HUDEP-2 (cell line): ENCODE data around the gene RASL10A.
A peak's percentile ranks its signal among the peaks of the same experiment; 100 is the strongest.

Source experiments
- DNase-seq, 76 experiments: peaks; one replicate each; lab custom pipeline; 2025; ENCODE audit not compliant: unreplicated experiment in 76 of 76; lab: John Stamatoyannopoulos, UW

The RASL10A gene

DNA sequence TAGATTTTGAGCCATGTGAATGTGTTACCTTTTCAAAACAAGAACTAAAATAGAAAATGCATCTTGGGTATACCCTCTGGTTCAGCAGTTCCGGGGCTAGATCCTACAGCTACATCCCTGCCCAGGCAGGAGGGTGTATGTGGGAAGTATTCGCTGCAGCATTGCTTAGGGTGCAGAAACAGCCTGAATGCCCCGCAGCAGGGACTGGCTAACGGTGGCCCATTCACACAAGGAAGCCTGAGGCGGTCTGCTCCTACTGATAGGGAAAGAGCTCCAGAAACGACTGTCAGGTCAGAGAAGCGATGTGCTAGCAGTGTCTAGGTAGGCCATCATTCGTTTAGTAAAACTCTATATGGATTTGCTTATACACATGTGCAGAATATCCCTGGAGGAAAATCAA is 9.9 kb upstream of the RASL10A start:
- DNase-seq, result no peak

DNA sequence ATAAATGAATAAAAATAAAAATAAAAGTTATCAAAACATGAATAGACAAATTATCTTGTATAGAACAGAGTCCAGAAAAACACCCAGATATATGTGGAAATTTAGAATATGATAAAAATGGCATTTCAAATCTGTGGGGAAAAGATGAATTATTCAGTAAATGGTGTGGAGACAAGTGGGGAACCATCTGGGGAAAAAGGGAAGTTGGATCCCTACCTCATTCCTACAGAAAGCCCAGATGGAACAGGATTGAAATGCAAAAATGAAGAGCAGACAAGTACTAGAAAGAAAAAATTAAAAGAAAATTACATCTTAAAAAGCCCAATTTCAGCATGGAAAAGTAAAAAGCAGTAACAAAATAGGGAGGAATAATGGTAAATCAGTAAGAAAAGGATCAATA is 8.1 kb upstream of the RASL10A start:
- no peak for DNase-seq

DNA sequence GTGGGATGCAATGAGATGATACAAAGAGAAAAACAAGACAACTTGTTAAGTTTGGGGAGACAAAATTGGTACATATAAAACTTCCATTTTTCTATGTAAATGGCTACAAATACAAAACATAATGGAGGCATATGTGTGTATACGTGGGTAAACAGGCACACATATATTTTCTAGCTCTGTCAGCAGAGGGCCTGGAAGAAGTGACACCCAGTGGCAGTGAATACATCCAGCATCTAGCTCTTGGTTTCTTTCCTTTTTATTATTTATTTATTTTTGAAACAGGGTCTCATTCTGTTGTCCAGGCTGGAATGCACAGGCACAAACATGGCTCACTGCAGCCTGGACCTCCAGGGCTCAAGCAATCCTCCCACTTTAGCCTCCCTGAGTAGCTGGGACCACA is 5.0 kb upstream of the RASL10A start:
- peak in 6 of 76 experiments; percentile 7 to 37 (median 20) for DNase-seq

DNA sequence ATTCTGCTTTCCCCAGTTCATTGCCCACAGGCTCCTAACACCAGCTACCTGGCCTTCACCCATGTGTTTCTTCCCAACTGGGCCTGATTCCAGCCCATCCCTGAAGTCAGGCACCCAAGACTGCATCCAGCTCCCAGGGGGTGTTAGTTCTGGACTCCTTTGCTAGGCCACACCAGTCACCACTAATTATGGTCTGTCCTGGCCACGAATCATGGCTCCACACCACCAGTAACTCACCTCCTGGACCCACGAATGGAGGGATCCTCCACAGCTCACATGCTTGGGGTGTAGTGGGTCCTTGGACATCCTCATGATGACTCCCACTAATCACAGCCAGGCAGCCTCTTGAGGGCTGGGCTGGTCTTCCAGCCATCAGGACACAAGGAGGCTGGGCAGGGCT is 3.6 kb upstream of the RASL10A start:
- no peak for DNase-seq

DNA sequence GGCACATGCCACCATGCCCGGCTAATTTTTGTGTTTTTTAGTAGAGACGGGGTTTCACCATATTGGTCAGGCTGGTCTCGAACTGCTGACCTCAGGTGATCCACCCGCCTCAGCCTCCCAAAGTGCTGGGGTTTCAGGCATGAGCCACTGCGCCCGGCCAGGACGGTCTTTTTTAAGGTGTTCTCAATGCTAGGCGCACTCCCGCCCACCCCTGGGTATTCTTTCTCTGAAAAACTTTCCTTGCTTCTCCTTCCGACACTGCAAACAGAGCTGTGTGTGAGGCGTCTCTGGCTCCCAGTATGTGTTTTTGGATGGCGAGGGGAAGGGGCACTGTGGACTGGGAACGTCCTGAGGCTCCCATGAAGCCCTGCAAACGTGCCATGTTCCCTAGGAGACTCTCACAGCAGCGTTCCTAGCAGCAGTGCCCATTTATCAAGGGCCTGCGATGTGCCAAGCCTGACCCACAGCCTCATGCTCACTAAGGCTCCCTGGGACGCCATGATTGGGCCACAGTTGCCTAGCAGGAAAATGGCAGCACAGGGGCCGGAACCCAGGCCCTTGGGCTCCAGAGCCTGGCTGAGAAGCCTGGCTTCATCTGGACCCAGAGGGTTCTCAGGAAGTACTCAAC is 2.4 kb upstream of the RASL10A start:
- DNase-seq, result no peak

DNA sequence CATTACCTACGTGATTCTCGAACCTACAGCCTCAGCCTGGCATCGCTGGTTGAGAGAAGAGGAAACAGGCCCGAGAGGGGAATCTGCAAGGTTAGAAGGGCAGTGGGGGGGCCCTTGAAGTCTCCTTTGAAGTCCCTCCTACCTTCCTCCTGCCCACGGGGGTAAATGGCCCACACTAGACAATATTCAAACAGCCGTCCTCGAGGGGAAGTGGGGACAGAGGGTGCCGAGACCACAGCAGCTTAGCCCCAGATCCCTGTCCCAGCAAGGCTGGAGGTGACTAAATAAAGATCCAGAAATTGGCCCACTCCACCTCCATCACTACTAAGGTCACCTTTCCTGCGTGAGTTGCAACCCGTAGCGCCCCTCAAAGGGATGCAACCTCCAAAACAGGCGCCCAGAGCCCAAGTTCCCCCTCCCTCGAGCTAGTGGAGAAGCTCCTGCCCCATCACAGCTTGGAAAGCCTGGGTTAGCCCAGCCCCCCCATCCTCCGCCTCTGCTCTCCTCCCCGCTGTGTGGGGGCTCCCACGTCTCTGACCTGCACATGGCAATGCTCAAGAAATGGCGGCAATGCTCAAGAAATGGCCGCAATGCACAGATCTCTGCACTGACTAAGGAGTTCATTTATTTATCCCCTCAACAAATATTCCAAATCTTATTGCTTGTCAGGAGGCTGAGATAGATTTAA is 788 bp upstream of the RASL10A start:
- no peak for DNase-seq

DNA sequence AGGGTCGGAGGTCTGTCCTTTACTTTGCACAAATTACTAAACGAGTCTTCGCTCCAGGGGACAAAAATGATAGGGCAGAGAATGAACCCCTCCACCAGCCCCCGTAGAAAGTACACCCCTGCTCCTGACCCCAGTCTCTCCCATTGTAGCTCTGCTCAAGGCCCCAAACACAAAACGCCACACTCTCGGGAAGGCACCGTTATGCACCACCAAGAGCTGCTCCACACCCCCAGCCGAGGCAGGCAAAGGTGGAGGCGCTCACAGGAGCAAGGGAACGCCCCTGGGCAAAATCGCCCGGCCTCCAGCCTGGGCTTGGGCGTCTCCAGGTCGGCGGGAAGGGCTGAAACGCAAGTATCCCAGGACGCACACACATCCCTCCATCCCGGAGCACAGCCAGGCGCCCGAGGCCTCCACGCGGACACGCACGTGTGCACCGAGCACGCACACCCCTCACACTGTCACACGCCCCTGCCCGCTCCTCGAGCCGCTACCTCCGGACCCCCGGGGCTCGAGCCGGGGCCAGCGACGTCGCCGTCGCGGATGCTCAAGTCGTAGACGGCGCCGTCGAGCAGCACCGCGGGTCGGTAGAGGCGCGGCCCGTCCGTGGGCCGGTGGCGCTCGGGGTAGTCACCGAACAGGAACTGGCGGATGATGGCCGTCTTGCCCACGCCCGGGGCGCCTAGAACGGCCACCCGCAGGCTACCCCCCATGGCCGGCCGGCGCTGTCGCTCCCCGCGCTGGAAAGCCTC is 786 bp downstream of the RASL10A start:
- DNase-seq, result peak in 6 of 76 experiments; percentile 9 to 20 (median 16)

- DNase-seq, result no peak
These were observed 1.7 kb downstream of the RASL10A start for GRCh38 chr22:29313576-29314466.

- peak in 69 of 76 experiments; percentile 13 to 81 (median 61) for DNase-seq
These were observed 2.3 kb downstream of the RASL10A start for GRCh38 chr22:29313126-29313575.

DNA sequence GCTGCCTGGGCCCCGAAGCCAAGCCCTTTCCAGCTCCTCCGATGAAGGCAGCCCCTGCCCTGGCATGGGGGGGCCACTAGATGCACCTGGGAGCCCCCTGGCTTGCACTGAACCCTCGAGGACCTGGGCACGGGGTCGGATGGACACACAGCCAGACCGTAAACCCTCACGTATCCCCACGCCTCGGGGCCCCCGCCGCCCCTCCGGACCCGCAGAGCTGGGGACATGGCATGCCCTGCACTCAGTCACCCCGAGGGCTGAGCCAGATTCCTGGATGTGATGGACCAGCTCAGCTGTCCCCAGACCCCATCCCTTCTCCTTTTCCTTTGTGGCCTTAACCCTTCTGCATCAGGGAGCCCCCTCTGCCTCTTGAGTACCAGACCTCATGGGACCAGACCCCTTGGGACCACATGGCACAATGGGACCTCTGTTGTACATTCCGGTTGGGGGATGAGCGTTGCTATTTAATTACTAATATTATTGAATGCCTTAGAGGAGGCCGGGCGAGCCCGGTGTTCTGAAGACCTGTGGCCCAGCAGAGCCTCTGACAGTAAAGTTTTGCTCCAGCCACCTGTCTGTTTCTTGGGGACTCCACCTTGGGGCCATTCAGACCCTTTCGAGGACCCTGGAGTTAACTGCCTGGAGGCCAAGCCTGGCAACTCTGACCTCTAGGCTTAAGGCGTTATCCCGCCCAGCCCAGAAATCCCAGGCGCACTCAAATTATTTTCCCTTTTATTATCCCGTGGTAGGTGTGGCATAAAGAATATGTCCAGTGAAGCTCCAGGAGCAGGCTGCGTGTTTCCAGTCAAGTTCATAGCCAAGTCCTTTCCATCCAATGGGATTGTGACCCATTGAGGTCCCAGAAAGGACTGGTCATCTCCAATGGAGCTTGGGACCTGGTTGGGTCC is 3.0 kb downstream of the RASL10A start:
- DNase-seq, result no peak

DNA sequence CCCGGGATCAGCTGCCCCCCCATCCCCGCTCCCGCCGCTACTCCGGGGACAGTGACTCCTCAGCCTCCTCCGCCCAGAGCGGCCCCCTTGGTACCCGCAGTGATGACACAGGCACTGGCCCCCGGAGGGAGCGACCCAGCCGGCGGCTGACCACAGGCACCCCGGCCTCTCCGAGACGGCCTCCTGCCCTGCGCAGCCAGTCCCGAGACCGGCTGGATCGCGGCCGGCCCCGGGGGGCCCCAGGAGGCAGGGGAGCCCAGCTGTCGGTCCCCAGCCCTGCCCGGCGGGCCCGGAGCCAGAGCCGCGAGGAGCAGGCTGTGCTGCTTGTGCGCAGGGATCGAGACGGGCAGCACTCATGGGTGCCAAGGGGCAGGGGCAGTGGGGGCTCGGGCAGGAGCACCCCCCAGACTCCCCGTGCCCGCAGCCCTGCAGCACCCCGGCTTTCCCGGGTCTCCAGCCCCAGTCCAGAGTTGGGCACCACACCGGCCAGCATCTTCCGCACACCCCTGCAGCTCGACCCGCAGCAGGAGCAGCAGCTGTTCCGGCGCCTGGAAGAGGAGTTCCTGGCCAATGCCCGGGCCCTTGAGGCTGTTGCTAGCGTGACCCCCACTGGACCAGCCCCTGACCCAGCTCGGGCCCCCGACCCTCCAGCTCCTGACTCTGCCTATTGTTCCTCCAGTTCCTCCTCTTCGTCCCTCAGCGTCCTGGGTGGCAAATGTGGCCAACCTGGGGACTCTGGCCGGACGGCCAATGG is 3.9 kb downstream of the RASL10A start:
- DNase-seq, result no peak

GRCh38 chr22:29310863-29311339 is 4.6 kb downstream of the RASL10A start:
- DNase-seq, result peak in 74 of 76 experiments; percentile 21 to 94 (median 84)

- DNase-seq, result no peak
These were observed 5.2 kb downstream of the RASL10A start for GRCh38 chr22:29310065-29310862.

DNA sequence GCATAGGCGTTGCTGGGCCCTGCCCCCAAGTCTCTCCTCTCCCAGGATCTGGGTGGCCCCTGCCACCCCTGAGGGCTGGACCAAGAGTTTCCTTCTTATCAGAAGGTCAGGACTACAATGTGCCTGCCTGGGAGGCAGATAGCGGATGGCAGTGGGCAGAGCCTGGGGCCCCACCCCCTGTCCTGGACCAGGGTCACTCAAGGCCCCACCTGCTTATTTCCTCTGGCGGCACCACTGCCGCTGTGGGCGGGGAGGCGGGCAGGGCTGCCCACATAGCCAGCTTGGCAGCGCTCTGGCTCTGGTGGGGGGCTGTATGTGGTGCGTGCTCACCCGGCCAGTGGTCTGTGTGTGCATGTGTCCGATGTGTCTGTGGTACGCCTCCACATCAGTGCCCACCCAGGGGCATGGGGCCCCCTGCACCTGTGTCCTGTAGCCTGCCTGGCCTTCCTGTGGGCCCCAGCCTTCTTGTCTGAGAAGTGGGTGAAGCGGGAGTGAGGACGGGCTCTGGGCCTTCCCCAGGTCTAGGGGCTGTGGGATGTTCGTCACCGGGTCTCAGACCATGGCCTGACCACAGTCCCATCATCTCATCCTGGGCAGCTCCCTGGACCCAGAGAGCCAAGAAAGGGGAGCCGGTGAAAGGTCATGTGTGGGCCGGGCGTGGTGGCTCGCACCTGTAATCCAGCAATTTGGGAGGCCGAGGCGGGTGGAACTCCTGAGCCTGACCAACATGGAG is 6.0 kb downstream of the RASL10A start:
- peak in 75 of 76 experiments; percentile 49 to 98 (median 91) for DNase-seq

DNA sequence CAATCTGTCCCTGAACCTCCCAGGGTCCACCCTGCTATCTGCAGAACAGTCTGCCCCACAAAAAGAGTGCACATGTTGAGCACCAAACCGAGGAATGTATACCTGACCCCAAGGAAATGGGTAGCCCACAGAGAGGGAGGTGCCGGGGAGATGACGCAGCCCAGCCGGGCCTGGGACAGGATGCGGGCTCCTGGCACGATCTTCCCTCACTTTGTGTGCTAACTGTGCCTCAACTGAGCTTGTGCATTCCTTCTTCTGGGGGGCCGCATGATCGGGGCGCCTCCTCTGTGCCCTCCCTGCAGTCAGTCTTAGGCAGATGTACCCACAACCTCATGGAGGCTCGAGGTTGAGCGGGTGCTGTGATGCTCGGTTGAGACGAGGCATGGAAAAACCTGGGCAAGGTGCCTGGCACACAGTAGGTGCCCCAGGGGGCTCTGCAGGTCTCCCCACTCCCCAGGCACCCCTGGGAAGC is 6.7 kb downstream of the RASL10A start:
- peak in 51 of 76 experiments; percentile 9 to 80 (median 44) for DNase-seq

DNA sequence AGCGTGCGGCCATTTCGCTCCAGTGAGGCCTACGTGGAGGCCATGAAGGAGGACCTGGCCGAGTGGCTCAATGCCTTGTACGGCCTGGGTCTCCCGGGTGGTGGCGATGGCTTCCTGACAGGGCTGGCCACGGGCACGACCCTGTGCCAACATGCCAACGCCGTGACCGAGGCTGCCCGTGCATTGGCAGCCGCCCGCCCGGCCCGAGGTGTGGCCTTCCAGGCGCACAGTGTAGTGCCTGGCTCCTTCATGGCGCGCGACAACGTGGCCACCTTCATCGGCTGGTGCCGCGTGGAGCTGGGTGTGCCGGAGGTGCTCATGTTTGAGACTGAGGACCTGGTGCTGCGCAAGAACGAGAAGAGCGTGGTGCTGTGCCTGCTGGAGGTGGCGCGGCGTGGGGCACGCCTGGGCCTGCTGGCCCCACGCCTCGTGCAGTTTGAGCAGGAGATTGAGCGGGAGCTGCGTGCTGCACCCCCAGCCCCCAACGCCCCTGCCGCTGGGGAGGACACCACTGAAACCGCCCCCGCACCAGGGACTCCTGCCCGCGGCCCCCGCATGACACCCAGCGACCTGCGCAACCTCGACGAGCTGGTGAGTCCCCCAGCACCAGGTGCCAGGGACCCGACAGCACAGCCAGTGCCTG is 7.2 kb downstream of the RASL10A start:
- peak in 13 of 76 experiments; percentile 19 to 80 (median 52) for DNase-seq
